Measurements from ENCODE around the gene YY1.
A peak's percentile ranks its signal among the peaks of the same experiment; 100 is the strongest.

The YY1 gene

GRCh38 chr14:100275214-100275613, 36.3 kb downstream of the YY1 start:
- TF ChIP-seq CTCF (conservative IDR thresholded peaks at IDR 0.05), result no peak
- H3K27ac ChIP-seq, result no peak overlapping the region

- peak overlapping the region; percentile 71 for H3K27ac ChIP-seq
- TF ChIP-seq CTCF (conservative IDR thresholded peaks at IDR 0.05), result peak; percentile 57
Observed at GRCh38 chr14:100278702-100279101, 39.8 kb downstream of the YY1 start.

GRCh38 chr14:100279133-100279532, 40.2 kb downstream of the YY1 start:
- peak overlapping the region; percentile 71 for H3K27ac ChIP-seq
- peak; percentile 5; the same call in 1 of the 2 replicates for TF ChIP-seq CTCF (conservative IDR thresholded peaks at IDR 0.05)

- TF ChIP-seq CTCF (conservative IDR thresholded peaks at IDR 0.05), result no peak
- peak overlapping the region; percentile 71 for H3K27ac ChIP-seq
Observed at GRCh38 chr14:100279563-100279962, 40.6 kb downstream of the YY1 start.

GRCh38 chr14:100281286-100282082, 42.5 kb downstream of the YY1 start:
- no peak for TF ChIP-seq CTCF (conservative IDR thresholded peaks at IDR 0.05)
- H3K27ac ChIP-seq, result peak overlapping the region; percentile 93; the same call in 1 of the 2 replicates

- peak overlapping the region; percentile 93 for H3K27ac ChIP-seq
- TF ChIP-seq CTCF (conservative IDR thresholded peaks at IDR 0.05), result no peak
Observed at GRCh38 chr14:100282083-100282350, 43.1 kb downstream of the YY1 start.

- H3K27ac ChIP-seq, result peak overlapping the region; percentile 93
- no peak for TF ChIP-seq CTCF (conservative IDR thresholded peaks at IDR 0.05)
Observed at GRCh38 chr14:100282766-100283419, 43.9 kb downstream of the YY1 start.

GRCh38 chr14:100283436-100283835, 44.5 kb downstream of the YY1 start:
- H3K27ac ChIP-seq, result peak overlapping the region; percentile 93

Data from VCaP (cell line).